K562 (cell line): Measurements from ENCODE around the gene PNLIPRP1.

Source experiments
- ELF1 ChIP-seq: fragments of 200-800 bp; sonication (Bioruptor generic); IDR thresholded peaks from 2 replicates; pipeline ENCODE4 v1.6.1; 2016; ENCODE audit warnings: missing genetic modification characterization, missing compliant biosample characterization
- FOSL1 ChIP-seq: fragments of 200-800 bp; sonication (Bioruptor generic); conservative IDR thresholded peaks from 2 replicates; pipeline ENCODE4 v1.6.1; 2016; ENCODE audit warnings: missing genetic modification characterization, missing compliant biosample characterization
- HMG20A ChIP-seq: fragments of 450-650 bp; formaldehyde crosslinking; conservative IDR thresholded peaks from 2 replicates; pipeline ENCODE4 v1.4.0; 2020; ENCODE audit warnings: mild to moderate bottlenecking, mixed read lengths
- MAFF ChIP-seq: IDR thresholded peaks from 2 replicates; pipeline ENCODE4 v1.6.1; 2012; ENCODE audit warnings: low read length, improper control_type of control experiment
- POLR2A ChIP-seq: fragments of 450-650 bp; conservative IDR thresholded peaks from 2 replicates; pipeline ENCODE4 v1.6.1; 2016
- POLR2AphosphoS5 ChIP-seq: IDR thresholded peaks from 2 replicates; pipeline ENCODE4 v1.6.1; 2011; ENCODE audit warnings: mild to moderate bottlenecking, low read depth, low read length, moderate library complexity; ENCODE audit not compliant: control insufficient read depth, insufficient read depth
- USF2 ChIP-seq: sonication (generic); formaldehyde crosslinking; IDR thresholded peaks from 2 replicates; pipeline ENCODE4 v1.5.0; 2020; ENCODE audit warnings: missing genetic modification reagents
- ZFP36 ChIP-seq: fragments of 150-350 bp; IDR thresholded peaks from 2 replicates; pipeline ENCODE4 v1.6.1; 2018; ENCODE audit warnings: low read length, low read depth; ENCODE audit not compliant: partially characterized antibody
- ZNF143 ChIP-seq: sonication (generic); formaldehyde crosslinking; IDR thresholded peaks from 2 replicates; pipeline ENCODE4 v1.9.0; 2022; ENCODE audit warnings: mild to moderate bottlenecking, missing genetic modification reagents
- ZNF699 ChIP-seq: fragments of 250-450 bp; sonication (Bioruptor Pico); IDR thresholded peaks from 2 replicates; pipeline ENCODE4 v1.8.0; 2021; ENCODE audit warnings: mild to moderate bottlenecking, moderate library complexity; ENCODE audit not compliant: insufficient replicate concordance
- TF ChIP-seq, protein P1 (sequence below), 3 experiments: IDR thresholded peaks in 2 of 3; conservative IDR thresholded peaks in 1 of 3; 2 replicates each; pipeline ENCODE4 v1.5.1; 2011 to 2012; ENCODE audit warnings: low read length in 3 of 3, mild to moderate bottlenecking in 3 of 3, control low read depth in 2 of 3, improper control_type of control experiment in 1 of 3, inconsistent platforms in 1 of 3, low read depth in 1 of 3, mixed read lengths in 1 of 3, moderate library complexity in 1 of 3; ENCODE audit not compliant: insufficient read depth in 2 of 3
- TF ChIP-seq, protein P2 (sequence below): fragments of 250-450 bp; sonication (Bioruptor Pico); IDR thresholded peaks from 2 replicates; pipeline ENCODE4 v1.5.0; 2020; ENCODE audit warnings: mild to moderate bottlenecking, borderline replicate concordance
- TF ChIP-seq, protein P3 (sequence below): sonication (generic); formaldehyde crosslinking; IDR thresholded peaks from 2 replicates; pipeline ENCODE4 v1.8.1; 2023; ENCODE audit warnings: mild to moderate bottlenecking, missing genetic modification reagents

DNA sequence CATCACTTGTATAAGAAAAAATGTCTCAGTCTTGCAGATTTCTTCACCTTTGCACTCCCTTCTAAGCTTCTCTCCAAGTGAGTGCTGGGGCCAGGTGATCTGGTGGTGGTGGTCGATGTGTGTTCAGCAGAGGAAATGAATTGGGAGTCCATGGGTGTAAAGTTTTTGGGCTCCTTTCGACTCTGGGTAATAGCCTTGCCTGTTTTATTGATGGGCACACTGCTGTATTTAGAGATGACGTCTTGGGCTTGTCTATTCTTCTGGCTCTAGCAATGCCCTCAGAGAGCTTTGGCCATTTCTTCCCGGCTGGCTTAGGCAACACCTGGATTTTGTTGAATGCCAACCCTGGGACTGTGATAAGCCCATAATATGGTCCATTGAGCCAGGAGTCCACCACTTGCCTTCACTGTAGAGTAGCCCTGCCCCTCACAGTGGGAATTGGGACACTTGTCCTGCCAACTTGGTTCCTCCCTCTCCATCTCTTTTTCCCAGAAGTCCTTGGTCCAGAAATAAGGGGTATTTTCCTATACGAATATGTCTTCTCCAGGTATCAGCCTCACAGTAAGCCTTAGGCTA lies 33.4 kb upstream of the PNLIPRP1 start:
- TF ChIP-seq ELF1 (tag) (no peak), ZNF699 (CRISPR knock-in tag) (no peak), ZFP36 (no peak), POLR2AphosphoS5 (no peak), POLR2A (no peak), HMG20A (no peak), MAFF (no peak), FOSL1 (tag) (no peak), ZNF143 (CRISPR knock-in tag) (no peak), USF2 (CRISPR knock-in tag) (no peak)
- TF ChIP-seq, protein P1, sequence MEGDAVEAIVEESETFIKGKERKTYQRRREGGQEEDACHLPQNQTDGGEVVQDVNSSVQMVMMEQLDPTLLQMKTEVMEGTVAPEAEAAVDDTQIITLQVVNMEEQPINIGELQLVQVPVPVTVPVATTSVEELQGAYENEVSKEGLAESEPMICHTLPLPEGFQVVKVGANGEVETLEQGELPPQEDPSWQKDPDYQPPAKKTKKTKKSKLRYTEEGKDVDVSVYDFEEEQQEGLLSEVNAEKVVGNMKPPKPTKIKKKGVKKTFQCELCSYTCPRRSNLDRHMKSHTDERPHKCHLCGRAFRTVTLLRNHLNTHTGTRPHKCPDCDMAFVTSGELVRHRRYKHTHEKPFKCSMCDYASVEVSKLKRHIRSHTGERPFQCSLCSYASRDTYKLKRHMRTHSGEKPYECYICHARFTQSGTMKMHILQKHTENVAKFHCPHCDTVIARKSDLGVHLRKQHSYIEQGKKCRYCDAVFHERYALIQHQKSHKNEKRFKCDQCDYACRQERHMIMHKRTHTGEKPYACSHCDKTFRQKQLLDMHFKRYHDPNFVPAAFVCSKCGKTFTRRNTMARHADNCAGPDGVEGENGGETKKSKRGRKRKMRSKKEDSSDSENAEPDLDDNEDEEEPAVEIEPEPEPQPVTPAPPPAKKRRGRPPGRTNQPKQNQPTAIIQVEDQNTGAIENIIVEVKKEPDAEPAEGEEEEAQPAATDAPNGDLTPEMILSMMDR (IDR thresholded peaks at IDR 0.05 in 2 of 3, conservative IDR thresholded peaks at IDR 0.05 in 1 of 3; ENCODE audit: insufficient read depth in 2 of 3, low read depth in 1 of 3, low read length in 3 of 3), result no peak
- TF ChIP-seq, protein P2, sequence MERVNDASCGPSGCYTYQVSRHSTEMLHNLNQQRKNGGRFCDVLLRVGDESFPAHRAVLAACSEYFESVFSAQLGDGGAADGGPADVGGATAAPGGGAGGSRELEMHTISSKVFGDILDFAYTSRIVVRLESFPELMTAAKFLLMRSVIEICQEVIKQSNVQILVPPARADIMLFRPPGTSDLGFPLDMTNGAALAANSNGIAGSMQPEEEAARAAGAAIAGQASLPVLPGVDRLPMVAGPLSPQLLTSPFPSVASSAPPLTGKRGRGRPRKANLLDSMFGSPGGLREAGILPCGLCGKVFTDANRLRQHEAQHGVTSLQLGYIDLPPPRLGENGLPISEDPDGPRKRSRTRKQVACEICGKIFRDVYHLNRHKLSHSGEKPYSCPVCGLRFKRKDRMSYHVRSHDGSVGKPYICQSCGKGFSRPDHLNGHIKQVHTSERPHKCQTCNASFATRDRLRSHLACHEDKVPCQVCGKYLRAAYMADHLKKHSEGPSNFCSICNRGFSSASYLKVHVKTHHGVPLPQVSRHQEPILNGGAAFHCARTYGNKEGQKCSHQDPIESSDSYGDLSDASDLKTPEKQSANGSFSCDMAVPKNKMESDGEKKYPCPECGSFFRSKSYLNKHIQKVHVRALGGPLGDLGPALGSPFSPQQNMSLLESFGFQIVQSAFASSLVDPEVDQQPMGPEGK (CRISPR knock-in tag), result no peak
- TF ChIP-seq, protein P3, sequence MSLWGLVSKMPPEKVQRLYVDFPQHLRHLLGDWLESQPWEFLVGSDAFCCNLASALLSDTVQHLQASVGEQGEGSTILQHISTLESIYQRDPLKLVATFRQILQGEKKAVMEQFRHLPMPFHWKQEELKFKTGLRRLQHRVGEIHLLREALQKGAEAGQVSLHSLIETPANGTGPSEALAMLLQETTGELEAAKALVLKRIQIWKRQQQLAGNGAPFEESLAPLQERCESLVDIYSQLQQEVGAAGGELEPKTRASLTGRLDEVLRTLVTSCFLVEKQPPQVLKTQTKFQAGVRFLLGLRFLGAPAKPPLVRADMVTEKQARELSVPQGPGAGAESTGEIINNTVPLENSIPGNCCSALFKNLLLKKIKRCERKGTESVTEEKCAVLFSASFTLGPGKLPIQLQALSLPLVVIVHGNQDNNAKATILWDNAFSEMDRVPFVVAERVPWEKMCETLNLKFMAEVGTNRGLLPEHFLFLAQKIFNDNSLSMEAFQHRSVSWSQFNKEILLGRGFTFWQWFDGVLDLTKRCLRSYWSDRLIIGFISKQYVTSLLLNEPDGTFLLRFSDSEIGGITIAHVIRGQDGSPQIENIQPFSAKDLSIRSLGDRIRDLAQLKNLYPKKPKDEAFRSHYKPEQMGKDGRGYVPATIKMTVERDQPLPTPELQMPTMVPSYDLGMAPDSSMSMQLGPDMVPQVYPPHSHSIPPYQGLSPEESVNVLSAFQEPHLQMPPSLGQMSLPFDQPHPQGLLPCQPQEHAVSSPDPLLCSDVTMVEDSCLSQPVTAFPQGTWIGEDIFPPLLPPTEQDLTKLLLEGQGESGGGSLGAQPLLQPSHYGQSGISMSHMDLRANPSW (CRISPR knock-in tag), result no peak
